ENCODE results near the gene SSBP2.

SSBP2 gene

GRCh38 chr5:81549123-81549522 lies 201.8 kb downstream of the SSBP2 start:
- no peak for TF ChIP-seq CTCF (IDR thresholded peaks at IDR 0.05; ENCODE audit: extremely low read depth, insufficient read depth, missing control alignments)
- no peak for DNase-seq (ENCODE audit: low spot score)
- in situ Hi-C loops (cut with MboI; ENCODE audit: low pct_unique_long_range_greater_than_20kb, low sequenced_read_pairs, unreplicated experiment), result no loop called here

GRCh38 chr5:81547001-81547400 lies 203.9 kb downstream of the SSBP2 start:
- in situ Hi-C loops (cut with MboI; ENCODE audit: low pct_unique_long_range_greater_than_20kb, low sequenced_read_pairs, unreplicated experiment), result no loop called here
- no peak for TF ChIP-seq CTCF (IDR thresholded peaks at IDR 0.05; ENCODE audit: extremely low read depth, insufficient read depth, missing control alignments)
- DNase-seq (ENCODE audit: low spot score), result no peak

- in situ Hi-C loops (cut with MboI; ENCODE audit: low pct_unique_long_range_greater_than_20kb, low sequenced_read_pairs, unreplicated experiment), result no loop called here
- no peak for DNase-seq (ENCODE audit: low spot score)
- no peak for TF ChIP-seq CTCF (IDR thresholded peaks at IDR 0.05; ENCODE audit: extremely low read depth, insufficient read depth, missing control alignments)
Observed at GRCh38 chr5:81545911-81546310, 205.0 kb downstream of the SSBP2 start.

GRCh38 chr5:81544351-81545018 lies 206.4 kb downstream of the SSBP2 start:
- no peak for DNase-seq (ENCODE audit: low spot score)
- in situ Hi-C loops (cut with MboI; ENCODE audit: low pct_unique_long_range_greater_than_20kb, low sequenced_read_pairs, unreplicated experiment), result no loop called here
- no peak for TF ChIP-seq CTCF (IDR thresholded peaks at IDR 0.05; ENCODE audit: extremely low read depth, insufficient read depth, missing control alignments)

GRCh38 chr5:81542242-81542641 lies 208.7 kb downstream of the SSBP2 start:
- in situ Hi-C loops (cut with MboI; ENCODE audit: low pct_unique_long_range_greater_than_20kb, low sequenced_read_pairs, unreplicated experiment), result no loop called here
- TF ChIP-seq CTCF (IDR thresholded peaks at IDR 0.05; ENCODE audit: extremely low read depth, insufficient read depth, missing control alignments), result no peak
- no peak for DNase-seq (ENCODE audit: low spot score)

- TF ChIP-seq CTCF (IDR thresholded peaks at IDR 0.05; ENCODE audit: extremely low read depth, insufficient read depth, missing control alignments), result no peak
- no peak for DNase-seq (ENCODE audit: low spot score)
- in situ Hi-C loops (cut with MboI; ENCODE audit: low pct_unique_long_range_greater_than_20kb, low sequenced_read_pairs, unreplicated experiment), result no loop called here
Observed at GRCh38 chr5:81537905-81538547, 212.9 kb downstream of the SSBP2 start.
